HG03442 (cell line): ENCODE data around the gene LRP5.
"Not testable (repeated sequence)": the region's sequence is repeated elsewhere in the genome, so short reads cannot be mapped to it uniquely, and the experiment has no call there.

ENCODE experiments used
- ATAC-seq: cut with Tn5 transposase; IDR thresholded peaks from one replicate; pipeline ENCODE4 v1.9.1; 2021; ENCODE audit warnings: mild to moderate bottlenecking, moderate library complexity; ENCODE audit not compliant: unreplicated experiment

Gene LRP5

DNA sequence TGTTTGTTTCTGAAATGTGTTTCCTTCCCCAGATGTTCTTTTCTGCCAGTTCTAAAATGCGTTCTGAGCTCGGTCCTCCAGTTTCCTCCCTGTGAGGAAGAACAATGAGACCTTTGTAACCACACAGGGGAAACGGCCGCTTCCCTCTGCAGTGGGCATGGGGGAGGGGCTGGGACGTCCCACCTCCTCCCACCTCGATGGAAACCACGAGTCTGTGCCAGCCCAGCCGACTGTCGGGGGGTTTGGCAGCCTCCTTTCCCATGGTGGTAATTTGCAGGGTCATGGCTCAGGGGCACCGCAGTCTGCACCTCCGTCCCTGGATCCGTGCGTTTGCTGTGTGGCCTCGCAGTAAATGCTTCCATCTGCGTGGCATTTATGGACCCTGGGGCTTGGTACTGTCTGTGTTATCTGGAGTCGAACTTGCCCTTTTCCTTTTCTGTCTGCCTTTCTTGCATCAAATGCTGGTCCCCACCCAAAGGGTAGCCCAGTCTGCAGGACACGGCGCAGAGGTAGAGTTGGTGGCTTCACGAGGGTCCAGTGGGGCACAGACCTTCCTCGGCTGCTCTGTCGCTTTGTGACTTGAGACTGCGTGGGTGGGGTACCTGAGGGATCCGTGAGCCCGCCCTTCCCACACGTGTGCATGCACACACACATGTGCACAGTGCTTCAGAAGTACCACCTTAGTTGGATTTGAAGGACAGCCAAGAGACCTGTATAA is 16.1 kb downstream of the LRP5 start:
- ATAC-seq = no peak

GRCh38 chr11:68329536-68329935 is 17.1 kb downstream of the LRP5 start:
- no peak for ATAC-seq

- ATAC-seq = no peak
Observed at GRCh38 chr11:68329978-68330699, 17.7 kb downstream of the LRP5 start.

- ATAC-seq = no peak
Observed at GRCh38 chr11:68330700-68331337, 18.4 kb downstream of the LRP5 start.

DNA sequence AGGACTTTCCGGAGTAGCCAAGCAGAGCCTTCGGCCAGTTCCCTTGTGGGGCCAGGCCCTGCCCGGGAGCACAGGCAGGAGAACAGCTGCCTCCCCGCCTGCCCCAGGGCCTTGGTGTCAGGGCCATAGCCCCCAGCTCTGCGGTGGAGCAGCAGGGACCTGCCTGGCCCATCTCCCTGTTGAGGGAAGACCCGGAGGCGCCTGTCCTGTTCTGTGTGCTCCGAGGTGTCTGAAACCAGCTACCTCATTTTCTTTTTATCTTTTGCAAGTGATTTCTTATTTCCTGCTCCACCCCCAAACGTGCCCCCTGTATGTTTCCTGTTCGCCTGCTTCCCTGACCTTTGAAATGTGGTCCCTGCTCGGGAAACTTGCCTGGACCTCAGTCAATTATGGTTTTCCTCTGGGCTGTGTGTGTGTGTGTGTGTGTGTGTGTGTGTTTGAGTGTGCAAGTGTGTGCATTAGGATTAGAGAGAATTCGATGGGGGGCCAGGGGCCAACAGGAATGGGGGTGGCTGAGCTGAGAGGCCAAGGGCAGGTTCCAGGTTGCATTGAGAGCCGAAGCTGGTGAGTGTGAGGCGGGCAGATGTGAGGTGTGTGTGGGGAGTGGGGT is 19.1 kb downstream of the LRP5 start:
- ATAC-seq = no peak

- ATAC-seq = no peak
Observed at GRCh38 chr11:68332186-68332585, 19.8 kb downstream of the LRP5 start.

DNA sequence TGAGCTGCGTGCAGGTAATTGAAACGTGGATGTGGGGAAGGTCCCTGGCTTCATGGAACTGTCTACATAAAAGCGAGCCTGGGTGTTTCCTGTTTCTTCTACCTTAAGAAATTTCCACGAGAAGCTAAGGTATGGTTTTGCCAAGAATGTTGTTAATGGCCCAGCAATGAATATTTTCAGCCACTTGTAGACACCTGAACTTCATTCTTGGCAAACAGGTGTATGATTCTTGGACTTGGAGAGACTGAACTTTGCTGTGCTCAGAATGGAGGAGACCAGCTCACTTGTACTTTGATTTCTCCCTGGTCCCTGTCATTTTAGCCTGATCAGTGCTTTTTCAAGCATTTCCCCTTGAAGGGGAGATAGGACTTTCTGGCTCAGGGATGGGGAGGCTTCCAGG is 20.8 kb downstream of the LRP5 start:
- ATAC-seq = no peak

DNA sequence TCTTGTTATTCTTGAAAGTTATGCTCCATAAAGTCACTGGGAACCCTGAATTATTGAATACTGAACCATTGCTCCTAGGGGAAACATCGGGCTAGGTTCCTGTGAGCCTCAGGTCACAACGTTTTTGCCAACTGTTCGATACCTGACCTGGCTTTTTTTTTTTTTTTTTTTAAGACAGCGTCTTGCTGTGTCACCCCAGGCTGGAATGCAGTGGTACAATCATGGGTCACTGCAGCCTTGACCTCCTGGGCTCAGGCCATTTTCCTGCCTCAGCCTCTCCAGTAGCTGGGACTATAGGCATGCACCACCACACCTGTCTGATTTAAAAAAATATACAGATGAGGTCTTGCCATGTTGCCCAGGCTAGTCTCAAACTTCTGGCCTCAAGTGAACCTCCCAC is 22.5 kb downstream of the LRP5 start:
- no peak for ATAC-seq

GRCh38 chr11:68335683-68336082 is 23.3 kb downstream of the LRP5 start:
- no peak for ATAC-seq

GRCh38 chr11:68336716-68337115 is 24.3 kb downstream of the LRP5 start:
- no peak for ATAC-seq

GRCh38 chr11:68337399-68337835 is 25.0 kb downstream of the LRP5 start:
- no peak for ATAC-seq

GRCh38 chr11:68338051-68338780 is 25.8 kb downstream of the LRP5 start:
- ATAC-seq = no peak

GRCh38 chr11:68340003-68340767 is 27.8 kb downstream of the LRP5 start:
- ATAC-seq = no peak

GRCh38 chr11:68340784-68341556 is 28.6 kb downstream of the LRP5 start:
- no peak for ATAC-seq

DNA sequence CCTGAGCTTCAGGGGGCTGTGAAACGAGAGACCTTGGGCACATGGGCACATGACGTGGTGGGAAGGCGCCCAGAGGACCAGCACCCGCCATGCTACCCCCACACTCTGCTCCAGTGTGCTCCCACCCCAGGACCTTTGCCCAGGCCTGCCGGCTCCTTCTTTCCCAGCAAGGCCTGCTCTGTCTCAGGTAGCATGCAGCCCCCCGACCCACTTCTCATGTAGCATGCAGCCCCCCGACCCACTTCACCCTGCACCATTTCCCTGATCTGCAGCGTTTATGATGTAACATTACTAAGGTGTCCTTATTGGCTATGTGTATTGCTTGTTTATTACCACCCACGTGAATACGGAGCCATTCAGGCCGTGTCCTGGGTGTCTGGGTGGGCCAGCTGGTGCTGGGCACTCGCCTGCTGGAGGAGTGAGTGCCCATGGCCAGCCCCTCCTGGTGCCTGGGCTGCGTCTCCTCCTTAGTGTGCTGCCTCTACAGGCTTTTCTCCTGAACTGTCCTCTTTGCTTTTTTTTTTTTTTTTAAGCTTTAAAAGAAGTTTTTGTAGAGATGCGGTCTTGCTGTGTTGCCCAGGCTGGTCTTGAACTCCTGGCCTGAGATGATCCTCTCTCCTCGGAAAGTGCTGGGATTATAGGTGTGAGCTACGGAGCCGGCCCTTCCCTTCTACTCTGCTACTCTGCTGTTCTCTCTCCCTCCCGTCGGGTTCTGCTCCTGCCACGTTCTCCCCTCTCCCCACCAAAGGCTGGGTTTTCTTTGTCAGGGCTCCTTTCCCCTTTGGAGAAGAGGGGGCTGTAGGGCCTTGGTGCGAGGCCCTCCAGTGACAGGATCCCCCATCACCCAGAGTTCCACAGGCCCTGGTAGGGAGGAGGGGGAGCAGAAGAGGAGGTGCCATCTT is 29.4 kb downstream of the LRP5 start:
- ATAC-seq = no peak

DNA sequence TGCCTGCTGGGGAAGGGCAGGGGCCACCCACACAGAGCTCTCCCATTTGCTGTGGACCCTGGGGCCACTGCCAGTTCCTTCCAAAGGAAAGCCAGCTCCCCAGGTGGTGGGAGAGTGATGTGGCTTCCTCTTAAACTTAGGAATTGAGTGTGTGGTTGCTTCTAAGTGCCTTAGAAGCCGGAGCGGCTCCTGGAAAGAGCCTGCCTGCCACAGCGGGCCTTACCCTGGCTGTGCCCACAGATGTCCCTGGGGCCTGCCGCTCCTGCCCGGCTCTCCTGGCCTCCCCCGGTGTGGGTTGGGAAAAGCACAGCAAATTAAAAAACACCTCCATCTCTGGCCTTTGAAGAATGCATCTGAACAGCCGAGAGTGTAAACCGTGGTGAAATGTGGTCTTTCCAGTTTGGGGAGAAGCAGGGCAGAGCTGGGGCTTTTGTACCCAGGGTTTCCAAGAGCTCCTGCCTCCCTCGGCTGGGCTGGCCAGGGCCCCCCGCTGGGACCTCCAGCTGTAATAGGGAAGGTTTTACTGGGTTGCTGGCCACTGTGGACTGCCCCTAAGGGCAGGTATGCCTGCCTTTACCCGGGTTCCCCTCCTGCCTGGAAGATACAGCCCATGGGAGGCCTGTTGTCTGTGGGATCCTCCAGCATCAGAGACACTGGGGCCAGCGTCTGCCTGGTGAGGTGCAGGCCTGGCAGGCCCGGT is 30.2 kb downstream of the LRP5 start:
- no peak for ATAC-seq

GRCh38 chr11:68343761-68344256 is 31.4 kb downstream of the LRP5 start:
- ATAC-seq = no peak

- not testable (repeated sequence) for ATAC-seq
Observed at GRCh38 chr11:68344821-68345220, 32.4 kb downstream of the LRP5 start.
